Astrocyte (in vitro differentiated cells and primary cell): ENCODE measurements around the gene CT55. TPM values are rescaled to one million over a fixed set of nuclear protein-coding genes. Genes with fewer than 3 reads are reported as not detected.

ENCODE experiments used
- DNase-seq: peaks from one replicate; pipeline ENCODE4 v3.0.0-alpha.2; 2010; ENCODE audit warnings: low read depth
- FAIRE-seq: peaks from 2 replicates; lab custom pipeline; 2011; peaks lifted over from hg19 to GRCh38; lab: Jason Lieb, UNC
- H2AFZ ChIP-seq: 2 replicates; pipeline ENCODE4 v1.6.0; 2012; ENCODE audit warnings: low read depth, low read length, inconsistent platforms
- H3K27ac ChIP-seq: 2 replicates; pipeline ENCODE4 v1.5.1; 2011; ENCODE audit warnings: low read depth, low read length, inconsistent platforms
- H3K27me3 ChIP-seq: 2 replicates; pipeline ENCODE4 v1.6.0; 2011; ENCODE audit warnings: low read length, inconsistent platforms; ENCODE audit not compliant: insufficient read depth
- H3K36me3 ChIP-seq: 2 replicates; pipeline ENCODE4 v1.5.1; 2011; ENCODE audit warnings: low read length, inconsistent platforms; ENCODE audit not compliant: insufficient read depth
- H3K4me1 ChIP-seq: 2 replicates; pipeline ENCODE4 v1.5.1; 2011; ENCODE audit warnings: low read length, inconsistent platforms; ENCODE audit not compliant: insufficient read depth
- H3K4me2 ChIP-seq: 2 replicates; pipeline ENCODE4 v1.6.0; 2012; ENCODE audit warnings: low read length, inconsistent platforms
- H3K4me3 ChIP-seq: 2 replicates; pipeline ENCODE4 v1.5.1; 2011; ENCODE audit warnings: low read depth, mild to moderate bottlenecking, low read length, inconsistent platforms; ENCODE audit not compliant: insufficient read depth
- H3K79me2 ChIP-seq: 2 replicates; pipeline ENCODE4 v1.6.0; 2012; ENCODE audit warnings: mild to moderate bottlenecking, low read length, inconsistent platforms; ENCODE audit not compliant: insufficient read depth
- H3K9ac ChIP-seq: 2 replicates; pipeline ENCODE4 v1.6.0; 2012; ENCODE audit warnings: mild to moderate bottlenecking, low read length, inconsistent platforms
- H3K9me3 ChIP-seq: 2 replicates; pipeline ENCODE4 v1.5.1; 2012; ENCODE audit warnings: low read depth, mild to moderate bottlenecking, low read length, inconsistent platforms; ENCODE audit not compliant: insufficient read depth
- H4K20me1 ChIP-seq: 2 replicates; pipeline ENCODE4 v1.6.0; 2012; ENCODE audit warnings: low read length, inconsistent platforms; ENCODE audit not compliant: insufficient read depth
- H3K27ac Mint-ChIP-seq: one replicate; pipeline ENCODE4 v1.8.0; 2021; ENCODE audit warnings: mild to moderate bottlenecking, mixed read lengths; ENCODE audit not compliant: unreplicated experiment
- H3K27me3 Mint-ChIP-seq: one replicate; pipeline ENCODE4 v1.8.0; 2021; ENCODE audit warnings: low read depth, mixed read lengths; ENCODE audit not compliant: unreplicated experiment
- H3K36me3 Mint-ChIP-seq: one replicate; pipeline ENCODE4 v1.8.0; 2021; ENCODE audit warnings: low read depth, mixed read lengths; ENCODE audit not compliant: unreplicated experiment
- H3K4me1 Mint-ChIP-seq: one replicate; pipeline ENCODE4 v1.8.0; 2021; ENCODE audit warnings: low read depth, mixed read lengths; ENCODE audit not compliant: unreplicated experiment
- H3K4me3 Mint-ChIP-seq: one replicate; pipeline ENCODE4 v1.8.0; 2021; ENCODE audit warnings: mild to moderate bottlenecking, moderate library complexity, mixed read lengths; ENCODE audit not compliant: unreplicated experiment
- H3K9me3 Mint-ChIP-seq: one replicate; pipeline ENCODE4 v1.8.0; 2021; ENCODE audit warnings: mild to moderate bottlenecking, mixed read lengths; ENCODE audit not compliant: unreplicated experiment
- CTCF ChIP-seq: IDR thresholded peaks from 2 replicates; pipeline ENCODE4 v1.5.1; 2011; ENCODE audit warnings: low read depth, mild to moderate bottlenecking, inconsistent platforms, low read length, moderate library complexity; ENCODE audit not compliant: insufficient read depth
- EZH2 ChIP-seq: IDR thresholded peaks from 2 replicates; pipeline ENCODE4 v1.6.1; 2012; ENCODE audit warnings: mild to moderate bottlenecking, low read length, inconsistent platforms; ENCODE audit not compliant: insufficient read depth
- total RNA-seq: library from RNA; stranded (reverse); gene quantifications from 2 replicates; pipeline ENCODE4 v1.2.1, GENCODE V29; 2021

Gene CT55
- total RNA-seq, 1 donor from 2014 or later = not detected

GRCh38 chrX:135200297-135200696 lies 29.1 kb upstream of the CT55 start:
- no peak overlapping the region for H3K4me3 Mint-ChIP-seq
- H3K27me3 ChIP-seq = no peaks in the 10 kb centered on the region
- H3K27ac ChIP-seq = no peak overlapping the region
- no peaks in the 10 kb centered on the region for H3K9me3 ChIP-seq
- H3K4me3 ChIP-seq = no peak overlapping the region
- H3K9ac ChIP-seq = no peak overlapping the region
- no peaks in the 10 kb centered on the region for H3K4me1 ChIP-seq
- no peaks in the 10 kb centered on the region for H3K9me3 Mint-ChIP-seq
- TF ChIP-seq CTCF = no peak
- H2AFZ ChIP-seq = no peak overlapping the region
- H3K4me2 ChIP-seq = no peak overlapping the region
- no peak for DNase-seq
- FAIRE-seq = no peak
- H3K36me3 ChIP-seq = no peaks in the 10 kb centered on the region
- H3K79me2 ChIP-seq = no peaks in the 10 kb centered on the region
- H3K27me3 Mint-ChIP-seq = peaks cover 7% of the 10 kb centered on the region
- no peaks in the 10 kb centered on the region for H4K20me1 ChIP-seq
- no peak overlapping the region for H3K27ac Mint-ChIP-seq
- H3K4me1 Mint-ChIP-seq = no peaks in the 10 kb centered on the region
- H3K36me3 Mint-ChIP-seq = no peaks in the 10 kb centered on the region

- Histone ChIP-seq H3K4me2 (no peak overlapping the region), H3K4me1 (no peaks in the 10 kb centered on the region), H3K27ac (no peak overlapping the region), H3K27me3 (no peaks in the 10 kb centered on the region), H3K4me3 (no peak overlapping the region), H3K9ac (no peak overlapping the region), H4K20me1 (no peaks in the 10 kb centered on the region), H3K9me3 (no peaks in the 10 kb centered on the region), H2AFZ (no peak overlapping the region), H3K36me3 (no peaks in the 10 kb centered on the region), H3K79me2 (no peaks in the 10 kb centered on the region)
- peaks cover 3% of the 10 kb centered on the region for H3K27me3 Mint-ChIP-seq
- DNase-seq (no peak), FAIRE-seq (no peak)
- H3K36me3 Mint-ChIP-seq = no peaks in the 10 kb centered on the region
- H3K9me3 Mint-ChIP-seq = no peaks in the 10 kb centered on the region
- H3K4me1 Mint-ChIP-seq = no peaks in the 10 kb centered on the region
- no peak overlapping the region for H3K4me3 Mint-ChIP-seq
- no peak for TF ChIP-seq EZH2
- TF ChIP-seq CTCF = no peak
- no peak overlapping the region for H3K27ac Mint-ChIP-seq
Observed at GRCh38 chrX:135194684-135195083, 23.5 kb upstream of the CT55 start.

- H3K4me2 ChIP-seq = no peak overlapping the region
- H4K20me1 ChIP-seq = no peaks in the 10 kb centered on the region
- H3K9me3 ChIP-seq = no peaks in the 10 kb centered on the region
- H3K4me3 ChIP-seq = no peak overlapping the region
- peaks cover 3% of the 10 kb centered on the region for H3K27me3 Mint-ChIP-seq
- FAIRE-seq (no peak), DNase-seq (no peak)
- H3K27ac ChIP-seq = no peak overlapping the region
- no peaks in the 10 kb centered on the region for H3K36me3 Mint-ChIP-seq
- H2AFZ ChIP-seq = no peak overlapping the region
- H3K4me1 ChIP-seq = no peaks in the 10 kb centered on the region
- H3K79me2 ChIP-seq = no peaks in the 10 kb centered on the region
- no peaks in the 10 kb centered on the region for H3K27me3 ChIP-seq
- no peak overlapping the region for H3K9ac ChIP-seq
- H3K4me1 Mint-ChIP-seq = no peaks in the 10 kb centered on the region
- no peaks in the 10 kb centered on the region for H3K9me3 Mint-ChIP-seq
- no peaks in the 10 kb centered on the region for H3K36me3 ChIP-seq
- H3K4me3 Mint-ChIP-seq = no peak overlapping the region
- H3K27ac Mint-ChIP-seq = no peak overlapping the region
- TF ChIP-seq EZH2 = no peak
- TF ChIP-seq CTCF = no peak
Observed at GRCh38 chrX:135193740-135194139, 22.5 kb upstream of the CT55 start.
